Peyer's patch (tissue), 4 donors: ENCODE results near the gene GALNT9. TPM values are rescaled to one million over a fixed set of nuclear protein-coding genes. Genes with fewer than 3 reads are reported as not detected.

Experiments
- DNase-seq, 3 donors: peaks; one replicate each; pipeline ENCODE4 v3.0.0-alpha.2; 2017 to 2019
- H3K27ac ChIP-seq, 4 donors: fragments of 200-600 bp; sonication (generic); one replicate each; pipeline ENCODE4 v1.5.1; 2016 to 2019
- H3K27me3 ChIP-seq, 2 donors: fragments of 200-600 bp; sonication (generic); one replicate each; pipeline ENCODE4 v1.5.1; 2019
- H3K36me3 ChIP-seq, 3 donors: fragments of 200-600 bp; sonication (generic); one replicate each; pipeline ENCODE4 v1.5.1; 2016 to 2019
- H3K4me1 ChIP-seq, 4 donors: fragments of 200-600 bp; sonication (generic); one replicate each; pipeline ENCODE4 v1.5.1; 2016 to 2019
- H3K4me3 ChIP-seq, 4 donors: fragments of 200-600 bp; sonication (generic); 1 replicate in 3 of 4; 2 replicates in 1 of 4; pipeline ENCODE4 v1.5.1; 2016 to 2019; ENCODE audit warnings: mild to moderate bottlenecking in 1 of 4
- H3K9me3 ChIP-seq, 4 donors: fragments of 200-600 bp; sonication (generic); one replicate each; pipeline ENCODE4 v1.5.1; 2016 to 2019; ENCODE audit warnings: mild to moderate bottlenecking in 1 of 4
- CTCF ChIP-seq, 6 experiments: fragments of 450-650 bp in 4 of 6; fragments of 200-600 bp in 2 of 6; sonication (generic) in 1 of 6; IDR thresholded peaks; one replicate each; pipeline ENCODE4 v1.5.1; 2017 to 2019; ENCODE audit warnings: antibody characterized with exemption in 6 of 6, mild to moderate bottlenecking in 3 of 6, moderate library complexity in 1 of 6
- POLR2A ChIP-seq, 2 donors: fragments of 450-650 bp; IDR thresholded peaks; one replicate each; pipeline ENCODE4 v1.5.1; 2017; ENCODE audit warnings: antibody characterized with exemption in 2 of 2, mild to moderate bottlenecking in 2 of 2, moderate library complexity in 2 of 2
- total RNA-seq, 4 donors: library from RNA; depleted of rRNA; stranded (reverse); fragments of >200 nt; gene quantifications; one replicate each; pipeline ENCODE4 v1.1.0, GENCODE V29; 2016

The GALNT9 gene
- total RNA-seq, 4 donors from 2014 or later = not detected

DNA sequence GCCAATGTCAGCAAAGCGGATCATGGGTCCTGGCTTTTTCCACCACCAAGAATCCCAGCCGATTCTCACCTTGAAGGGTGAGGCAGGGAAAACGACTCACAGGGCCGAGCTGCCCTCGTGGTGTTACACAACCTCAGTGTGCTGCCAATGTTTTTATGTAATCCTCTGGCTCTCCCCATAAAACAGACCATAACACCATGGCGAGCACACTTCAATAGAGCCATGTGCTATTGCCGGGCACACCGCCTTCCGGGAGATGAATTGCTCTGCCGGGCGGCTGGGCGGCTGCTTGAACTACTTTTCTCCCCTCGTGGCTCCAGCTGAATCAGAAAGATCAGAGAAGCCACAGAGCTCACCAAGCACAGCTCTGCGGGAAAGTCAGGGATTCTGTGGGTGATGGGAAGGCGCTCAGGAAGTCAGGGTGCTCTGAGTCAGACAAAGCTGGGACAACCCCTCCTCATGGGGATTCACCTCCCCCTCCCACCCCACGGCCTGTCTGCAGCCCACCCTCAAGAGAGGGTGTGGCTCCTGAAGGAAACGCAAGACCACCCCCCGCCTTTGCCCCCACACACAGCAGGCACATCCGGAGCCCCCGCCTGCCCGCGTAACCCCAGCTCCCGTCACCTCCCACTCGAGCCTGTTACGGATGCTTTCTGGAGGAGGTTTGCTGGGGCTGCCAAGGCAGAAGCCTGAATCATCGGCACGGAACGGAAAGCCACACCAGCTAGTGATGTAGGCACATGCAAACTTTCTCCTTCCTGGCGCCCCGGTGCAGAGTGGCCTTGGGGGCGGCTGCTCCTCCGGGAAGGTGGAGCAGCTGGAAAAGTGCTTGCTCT is 1.8 kb downstream of the GALNT9 start:
- no peaks in the 10 kb centered on the region for H3K9me3 ChIP-seq
- no peaks in the 10 kb centered on the region for H3K36me3 ChIP-seq
- TF ChIP-seq CTCF (IDR thresholded peaks at IDR 0.05) = no peak
- no peak for TF ChIP-seq POLR2A (IDR thresholded peaks at IDR 0.05)
- H3K27me3 ChIP-seq = peaks cover 0 to 8% of the 10 kb centered on the region in 2 donors
- H3K27ac ChIP-seq = no peak overlapping the region
- peaks cover 0 to 14% (median 0%) of the 10 kb centered on the region in 4 donors for H3K4me1 ChIP-seq
- H3K4me3 ChIP-seq = no peak overlapping the region
- no peak for DNase-seq

DNA sequence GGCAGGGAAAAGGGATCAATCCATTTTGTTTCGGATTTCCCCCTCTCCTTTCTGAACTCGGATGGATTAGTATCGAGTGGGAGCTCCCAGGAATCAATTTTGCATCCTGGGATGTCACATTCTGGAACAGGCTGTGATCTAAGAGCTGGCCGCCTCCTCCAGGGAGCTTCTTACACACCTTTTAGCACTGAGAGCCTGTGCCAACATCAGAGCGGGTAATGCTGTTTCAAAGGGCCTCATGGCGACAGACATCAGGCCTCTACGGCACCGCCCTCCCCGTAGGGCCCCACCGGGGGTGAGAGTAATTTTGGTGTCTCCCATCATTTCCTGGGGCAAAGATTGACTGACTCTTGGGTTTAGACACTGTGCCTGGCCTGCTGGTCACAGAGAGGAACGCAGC is 2.7 kb downstream of the GALNT9 start:
- DNase-seq = no peak
- TF ChIP-seq CTCF (IDR thresholded peaks at IDR 0.05) (no peak), POLR2A (IDR thresholded peaks at IDR 0.05) (no peak)
- no peak overlapping the region for H3K27ac ChIP-seq
- no peaks in the 10 kb centered on the region for H3K36me3 ChIP-seq
- H3K4me3 ChIP-seq = no peak overlapping the region
- peaks cover 0 to 8% of the 10 kb centered on the region in 2 donors for H3K27me3 ChIP-seq
- no peaks in the 10 kb centered on the region for H3K9me3 ChIP-seq
- H3K4me1 ChIP-seq = peaks cover 0 to 14% (median 0%) of the 10 kb centered on the region in 4 donors

DNA sequence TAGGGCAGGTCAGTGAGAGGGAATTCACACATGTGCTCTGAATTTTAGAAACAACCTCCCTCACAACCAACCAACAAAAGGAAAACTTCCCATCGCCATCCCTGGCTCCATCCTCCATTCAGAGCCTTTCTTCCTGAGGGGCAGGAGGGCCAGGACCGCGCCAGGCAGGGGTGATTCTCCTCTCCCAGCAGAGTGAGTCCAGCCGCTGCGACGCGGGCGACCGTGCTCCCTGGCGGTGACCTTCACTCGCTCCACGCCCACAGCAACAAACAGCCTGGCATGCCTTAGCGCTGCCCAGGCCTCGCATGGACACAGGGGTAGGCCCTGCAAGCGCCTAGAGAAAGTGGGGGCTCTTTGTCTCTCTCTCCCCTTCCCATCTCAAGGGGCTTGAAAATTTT is 3.7 kb downstream of the GALNT9 start:
- peaks cover 0 to 14% (median 0%) of the 10 kb centered on the region in 4 donors for H3K4me1 ChIP-seq
- DNase-seq = no peak

GRCh38 chr12:132324841-132325732 is 4.3 kb downstream of the GALNT9 start:
- no peak overlapping the region for H3K27ac ChIP-seq
- H3K4me3 ChIP-seq = no peak overlapping the region
- no peaks in the 10 kb centered on the region for H3K9me3 ChIP-seq
- H3K27me3 ChIP-seq = peaks cover 0 to 5% of the 10 kb centered on the region in 2 donors
- H3K4me1 ChIP-seq = peaks cover 0 to 14% (median 0%) of the 10 kb centered on the region in 4 donors
- no peak for DNase-seq
- TF ChIP-seq CTCF (IDR thresholded peaks at IDR 0.05) (no peak), POLR2A (IDR thresholded peaks at IDR 0.05) (no peak)
- no peaks in the 10 kb centered on the region for H3K36me3 ChIP-seq

More for the DNA sequence above, 3.7 kb downstream of the GALNT9 start:
- Histone ChIP-seq H3K27me3 (peaks cover 0 to 8% of the 10 kb centered on the region in 2 donors), H3K36me3 (no peaks in the 10 kb centered on the region), H3K27ac (no peak overlapping the region), H3K9me3 (no peaks in the 10 kb centered on the region), H3K4me3 (no peak overlapping the region)
- TF ChIP-seq POLR2A (IDR thresholded peaks at IDR 0.05) (no peak), CTCF (IDR thresholded peaks at IDR 0.05) (no peak)

DNA sequence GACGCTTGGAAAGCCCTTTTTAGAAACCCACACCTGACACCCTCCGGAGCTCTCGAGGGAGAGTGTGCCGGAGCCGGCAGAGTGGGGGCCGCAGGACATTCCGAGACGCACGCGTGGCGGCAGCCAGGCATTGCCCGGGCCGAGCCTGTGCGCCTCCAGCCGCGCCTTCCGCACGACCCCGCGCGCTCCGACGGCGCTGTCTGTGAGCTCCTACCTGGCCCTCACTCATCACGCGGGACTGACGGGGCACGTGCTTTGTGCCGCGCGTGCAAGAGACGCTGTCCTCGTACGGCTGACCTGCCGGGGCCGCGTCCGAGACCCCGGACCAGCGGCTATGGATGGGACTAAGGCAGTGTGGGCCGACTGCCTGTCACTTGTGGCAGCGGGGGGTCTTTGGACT is 5.2 kb downstream of the GALNT9 start:
- no peaks in the 10 kb centered on the region for H3K36me3 ChIP-seq
- H3K27ac ChIP-seq = no peak overlapping the region
- H3K27me3 ChIP-seq = no peaks in the 10 kb centered on the region
- DNase-seq = no peak
- H3K4me1 ChIP-seq = peaks cover 0 to 14% (median 0%) of the 10 kb centered on the region in 4 donors
- no peak for TF ChIP-seq POLR2A (IDR thresholded peaks at IDR 0.05)
- no peak for TF ChIP-seq CTCF (IDR thresholded peaks at IDR 0.05)
- no peak overlapping the region for H3K4me3 ChIP-seq
- no peaks in the 10 kb centered on the region for H3K9me3 ChIP-seq
